Cardiac fibroblast (primary cell): ENCODE data around the gene NENF.
"Not testable (repeated sequence)": the region's sequence is repeated elsewhere in the genome, so short reads cannot be mapped to it uniquely, and the experiment has no call there.

Experiments
- DNase-seq, 2 donors: peaks; one replicate each; pipeline versions ENCODE4 v3.0.0 to v3.0.0-alpha.2; 2010; ENCODE audit warnings: low read depth in 2 of 2
- H3K4me3 ChIP-seq, 2 donors: replicated peaks in 1 of 2; 1 replicate in 1 of 2; 2 replicates in 1 of 2; pipeline ENCODE4 v1.5.1; 2011; ENCODE audit warnings: low read depth in 2 of 2, low read length in 2 of 2, mild to moderate bottlenecking in 2 of 2, moderate library complexity in 1 of 2
- CTCF ChIP-seq: IDR thresholded peaks from one replicate; pipeline ENCODE4 v1.5.1; 2011; ENCODE audit warnings: low read depth, mild to moderate bottlenecking, low read length, inconsistent platforms

The NENF gene

DNA sequence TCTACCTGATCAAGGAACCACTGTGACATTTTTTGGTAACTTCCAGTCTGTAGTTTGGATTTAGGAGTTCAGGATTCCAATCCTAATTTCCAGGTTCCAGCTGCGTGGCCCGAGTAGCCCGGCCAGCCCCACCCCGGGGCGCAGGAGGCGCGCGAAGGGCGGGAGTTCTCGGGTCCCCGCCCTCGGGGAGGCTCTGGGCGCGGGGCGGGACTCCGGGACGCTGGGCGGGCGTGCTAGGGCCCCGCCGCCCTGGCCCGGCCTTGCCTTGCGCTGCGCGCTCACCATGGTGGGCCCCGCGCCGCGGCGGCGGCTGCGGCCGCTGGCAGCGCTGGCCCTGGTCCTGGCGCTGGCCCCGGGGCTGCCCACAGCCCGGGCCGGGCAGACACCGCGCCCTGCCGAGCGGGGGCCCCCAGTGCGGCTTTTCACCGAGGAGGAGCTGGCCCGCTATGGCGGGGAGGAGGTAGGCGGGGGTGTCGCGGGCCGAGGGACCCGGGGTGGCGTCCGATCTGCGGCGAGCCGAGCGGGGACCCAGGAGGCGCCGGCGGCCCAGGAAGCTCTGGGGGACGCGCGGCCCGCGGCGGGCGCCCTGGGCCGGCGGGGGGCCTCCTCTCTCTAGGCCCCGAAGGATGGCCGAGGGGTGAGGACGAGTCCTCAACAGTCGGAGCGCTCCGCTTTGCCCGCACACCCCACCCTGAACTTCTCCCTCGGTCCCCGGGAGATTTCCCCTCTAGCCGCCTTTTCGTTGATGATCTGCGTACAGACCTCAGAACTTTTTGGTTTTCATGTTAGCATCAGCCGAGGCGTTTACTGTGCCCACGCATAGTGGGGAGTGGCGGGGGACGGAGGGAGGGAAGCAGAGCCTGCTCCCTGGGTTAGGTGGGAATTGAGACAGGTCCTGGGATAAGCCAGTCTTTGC lies at the start of gene NENF:
Gene NENF (plus strand): TSS at position 260 of the 916 bp plus-strand sequence. CDS start 24 bp downstream, at position 284.
- H3K4me3 ChIP-seq: peak within 1 kb of the TSS; percentile 64 to 69
- no peak for TF ChIP-seq CTCF
- DNase-seq: peak; percentile 71 to 85

- no peak overlapping the region for H3K4me3 ChIP-seq
- TF ChIP-seq CTCF: no peak
- DNase-seq: no peak
These were observed 46.7 kb upstream of the NENF start for GRCh38 chr1:212386029-212386428.

DNA sequence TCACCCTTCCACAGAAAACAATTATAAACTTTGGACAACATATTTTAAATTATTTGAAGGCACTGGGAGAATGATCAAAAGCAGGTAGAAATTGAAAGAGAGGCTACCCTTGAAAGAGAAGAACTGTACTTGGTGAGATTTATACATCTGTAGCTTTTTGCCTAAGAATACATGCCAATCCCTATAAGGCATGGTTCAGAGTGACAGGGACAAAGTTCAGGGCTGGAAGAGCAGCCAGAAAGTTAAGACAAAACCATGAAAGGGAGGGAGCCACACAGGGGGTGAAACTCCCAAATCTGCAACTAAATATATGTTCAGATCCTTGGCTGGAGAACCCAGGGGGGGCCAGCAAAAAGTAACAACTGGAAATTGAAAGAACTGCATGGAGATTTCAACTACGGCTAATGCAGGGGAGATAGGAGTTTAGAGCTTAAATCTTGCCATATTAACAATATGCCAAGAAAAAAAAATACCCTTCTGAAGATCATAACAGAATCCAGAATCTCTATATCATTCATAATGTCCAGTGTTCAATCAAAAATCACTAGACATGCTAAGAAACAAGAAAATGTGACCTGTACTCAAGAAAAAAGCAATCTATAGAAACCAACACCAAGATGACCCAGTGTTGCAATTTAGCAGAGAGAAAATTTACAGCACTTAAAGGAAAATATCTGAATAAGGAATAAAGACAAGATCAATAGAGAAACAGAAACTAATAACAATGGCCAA lies 43.6 kb upstream of the NENF start:
- H3K4me3 ChIP-seq: no peak overlapping the region
- DNase-seq: no peak
- TF ChIP-seq CTCF: no peak

GRCh38 chr1:212395678-212396437 lies 36.9 kb upstream of the NENF start:
- DNase-seq, H3K4me3 ChIP-seq: not testable (repeated sequence)

- H3K4me3 ChIP-seq: no peak overlapping the region
- no peak for TF ChIP-seq CTCF
- peak in 1 of 2 donors; percentile 3 for DNase-seq
These were observed 36.1 kb upstream of the NENF start for GRCh38 chr1:212396638-212397037.

GRCh38 chr1:212397171-212397570 lies 35.5 kb upstream of the NENF start:
- no peak overlapping the region for H3K4me3 ChIP-seq
- no peak for TF ChIP-seq CTCF
- DNase-seq: no peak
